Activated naive CD4-positive, alpha-beta T cell treated with Interleukin-2 at 50 U/mL for 16 hours (primary cell): ENCODE measurements around the gene HOXC5.

Source experiments
- DNase-seq: peaks from one replicate; pipeline ENCODE4 v3.0.0-alpha.2; 2020

Gene HOXC5

GRCh38 chr12:53996240-53997203 lies 36.3 kb upstream of the HOXC5 start:
- DNase-seq: no peak

GRCh38 chr12:53997204-53998109 lies 35.4 kb upstream of the HOXC5 start:
- no peak for DNase-seq

DNA sequence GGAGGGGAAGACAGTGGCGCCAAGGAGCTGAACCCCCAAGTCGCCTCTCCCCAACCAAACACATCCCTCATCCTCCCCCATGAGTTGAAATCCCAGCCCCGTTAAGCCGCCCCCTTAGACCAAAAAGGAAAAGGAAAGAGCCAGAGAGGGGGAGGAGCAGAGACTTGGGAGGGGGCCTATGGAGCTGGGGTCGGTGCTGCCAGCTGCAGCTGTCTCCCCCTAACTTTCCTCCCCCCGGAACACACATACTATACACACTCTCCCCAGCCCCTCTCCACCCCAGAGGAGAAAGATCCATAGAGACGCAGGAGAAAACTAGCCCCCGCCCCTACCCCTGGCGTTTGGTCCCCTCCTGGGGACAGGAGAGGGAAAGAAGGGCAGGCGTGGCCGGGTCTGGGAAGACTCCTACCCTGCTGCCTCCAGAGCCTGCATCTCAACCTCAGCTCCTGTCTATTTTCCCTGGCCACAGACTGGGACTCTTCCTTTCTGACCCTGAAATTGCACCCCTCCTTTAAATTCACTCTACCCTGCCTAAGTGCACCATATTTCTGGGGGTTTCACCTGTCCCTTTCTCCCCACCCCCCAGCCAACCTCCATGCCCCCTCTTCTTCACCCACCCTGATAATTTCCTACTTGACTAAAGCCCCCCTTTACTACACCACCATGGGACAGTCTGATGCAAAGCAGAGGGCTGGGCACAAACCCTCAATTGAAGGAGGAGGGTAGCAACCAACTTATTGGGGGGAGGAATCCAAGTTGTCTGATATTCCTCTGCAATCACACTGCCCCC lies 34.5 kb upstream of the HOXC5 start:
- no peak for DNase-seq

GRCh38 chr12:53998900-53999236 lies 34.0 kb upstream of the HOXC5 start:
- DNase-seq: no peak

DNA sequence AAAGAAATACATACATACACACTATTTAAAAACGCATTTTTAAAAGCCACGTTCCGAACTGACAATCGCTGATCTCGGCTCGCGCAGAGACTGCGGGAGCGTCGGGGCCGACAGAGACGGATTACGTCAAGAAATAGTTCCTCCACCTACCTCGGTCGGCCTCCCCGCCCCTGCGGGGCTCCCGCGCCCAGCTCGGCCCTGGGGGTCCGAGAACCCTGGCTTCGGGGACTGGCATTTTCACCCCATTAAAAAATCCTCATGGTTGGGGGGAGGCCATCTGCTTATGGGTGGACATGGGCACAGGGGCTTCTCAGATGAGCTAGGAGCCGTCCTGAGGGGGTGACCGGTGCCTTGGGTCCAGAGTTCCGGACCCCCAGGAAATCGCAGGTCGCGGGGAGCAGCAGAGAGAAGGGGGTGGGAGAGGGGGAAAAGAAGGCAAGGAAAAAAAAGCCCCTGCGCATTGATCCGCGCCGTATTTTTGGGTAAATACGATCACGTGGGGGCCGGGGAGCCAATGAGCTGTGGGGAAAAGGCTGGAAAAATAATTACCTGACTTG lies 33.2 kb upstream of the HOXC5 start:
- no peak for DNase-seq

GRCh38 chr12:54000116-54001114 lies 32.4 kb upstream of the HOXC5 start, which contains the start of gene HOXC9:
Gene HOXC9, plus strand, starts transcription at chr12:54000161. Its CDS starts 28 bp downstream, at chr12:54000189.
- no peak for DNase-seq

- DNase-seq: no peak
These were observed 31.3 kb upstream of the HOXC5 start for GRCh38 chr12:54001283-54002187.

DNA sequence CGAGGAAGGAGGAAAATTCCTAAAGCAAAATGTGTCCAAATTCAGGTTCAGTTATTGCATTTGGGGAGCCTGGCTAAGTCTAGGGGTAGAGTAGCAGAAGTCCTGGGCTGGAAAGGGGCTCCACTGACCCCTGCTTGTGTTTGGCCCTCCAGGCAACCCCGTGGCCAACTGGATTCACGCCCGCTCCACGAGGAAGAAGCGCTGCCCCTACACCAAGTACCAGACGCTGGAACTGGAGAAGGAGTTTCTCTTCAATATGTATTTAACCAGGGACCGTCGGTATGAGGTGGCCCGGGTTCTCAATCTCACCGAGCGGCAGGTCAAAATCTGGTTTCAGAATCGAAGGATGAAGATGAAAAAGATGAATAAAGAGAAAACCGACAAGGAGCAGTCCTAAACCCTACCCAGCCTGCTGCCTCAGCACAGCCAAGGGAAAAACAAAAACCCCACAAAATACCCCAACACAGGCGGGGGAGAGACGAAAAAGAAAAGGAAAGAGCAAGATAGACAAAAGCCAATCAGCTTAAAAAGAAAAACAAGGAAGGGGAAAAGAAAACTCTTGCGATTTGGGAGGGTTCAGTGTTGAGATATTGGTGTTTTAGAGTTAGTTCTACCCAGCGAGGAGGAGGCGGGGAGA lies 30.5 kb upstream of the HOXC5 start:
- no peak for DNase-seq

- no peak for DNase-seq
These were observed 29.9 kb upstream of the HOXC5 start for GRCh38 chr12:54002915-54003389.

DNA sequence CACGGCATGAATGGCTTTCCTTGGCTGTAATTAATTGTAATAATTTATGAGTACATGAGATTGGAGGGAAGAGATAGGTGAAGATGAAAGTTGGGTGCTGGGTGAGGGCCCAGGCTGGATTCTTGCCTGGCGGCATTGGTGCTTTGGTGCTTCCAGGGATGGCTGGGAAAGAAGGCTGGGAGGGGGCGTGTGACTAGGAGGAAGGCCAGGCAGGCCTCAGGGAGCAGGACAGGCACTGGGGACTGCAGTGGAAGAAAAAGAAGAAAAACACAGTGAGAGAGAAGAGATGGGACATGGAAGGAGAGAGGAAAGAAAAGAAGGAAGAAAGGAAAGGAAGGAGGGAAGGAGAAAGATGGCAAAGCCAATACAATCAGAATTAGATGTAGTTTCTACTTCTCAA lies 29.2 kb upstream of the HOXC5 start:
- no peak for DNase-seq

- DNase-seq: no peak
These were observed 28.6 kb upstream of the HOXC5 start for GRCh38 chr12:54004063-54004840.

GRCh38 chr12:54004841-54005530 lies 27.9 kb upstream of the HOXC5 start:
- no peak for DNase-seq

DNA sequence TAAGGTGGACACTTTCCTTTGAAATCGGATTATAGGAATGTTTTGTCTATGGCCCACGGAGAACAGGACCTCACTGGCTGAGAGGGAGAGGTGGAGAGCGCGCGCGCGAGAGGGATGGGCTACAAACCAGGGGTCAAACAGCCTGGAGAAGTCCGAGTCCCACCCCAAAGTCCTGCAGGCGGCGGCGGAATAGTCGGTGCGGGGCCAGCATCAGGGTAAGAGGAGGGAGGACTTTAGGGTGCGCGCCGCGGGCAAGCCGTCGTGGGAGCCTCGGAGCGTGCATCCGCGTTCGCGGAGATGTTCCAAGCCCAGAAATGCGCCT lies 27.4 kb upstream of the HOXC5 start:
- no peak for DNase-seq

GRCh38 chr12:54005853-54006558 lies 26.8 kb upstream of the HOXC5 start:
- DNase-seq: peak; percentile 86

DNA sequence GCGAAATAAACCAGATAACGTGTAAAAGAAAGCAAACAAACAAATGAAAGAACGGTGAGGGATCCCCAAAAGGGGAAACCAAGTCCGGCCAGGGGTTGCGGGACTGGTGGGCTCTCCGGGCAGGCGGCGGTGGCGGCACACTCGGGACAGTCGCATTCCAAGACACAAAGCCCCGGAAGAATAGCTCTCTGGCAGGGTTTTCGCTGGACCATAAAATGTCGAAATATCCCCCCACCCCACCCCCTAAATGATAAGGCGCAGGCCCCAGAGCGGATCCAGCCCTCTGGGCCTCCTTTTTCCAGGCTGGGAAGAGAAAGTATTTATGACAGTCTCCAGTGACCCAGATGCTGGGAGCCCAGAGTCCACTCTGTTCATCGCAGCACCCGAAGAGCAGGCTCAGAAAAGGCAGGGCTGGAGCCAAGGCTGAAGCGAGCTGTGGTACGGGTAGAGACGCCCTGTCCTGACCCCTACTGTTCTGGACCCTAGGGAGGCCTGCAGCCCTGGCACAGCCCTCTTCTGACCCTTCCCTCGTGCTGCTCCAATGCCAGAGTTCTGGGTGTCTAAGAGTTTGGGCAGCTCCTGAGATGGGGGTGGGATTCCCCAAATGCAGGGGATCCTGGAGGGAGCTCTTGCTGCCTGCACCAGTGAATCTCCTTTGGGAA lies 26.2 kb upstream of the HOXC5 start:
- no peak for DNase-seq

- no peak for DNase-seq
These were observed 25.2 kb upstream of the HOXC5 start for GRCh38 chr12:54007538-54008259.
